Spleen (tissue), 7 donors: ENCODE results near the gene VEGFA.

Experiments
- CTCF ChIP-seq, 11 experiments: fragments of 200-600 bp in 7 of 11; fragments of 450-650 bp in 4 of 11; sonication (generic) in 4 of 11; IDR thresholded peaks in 8 of 11; conservative IDR thresholded peaks in 3 of 11; 1 replicate in 7 of 11; 2 replicates in 4 of 11; pipeline versions ENCODE4 v1.4.0 to v1.8.0; 2016 to 2021; ENCODE audit warnings: antibody characterized with exemption in 11 of 11, inconsistent platforms in 4 of 11, mild to moderate bottlenecking in 1 of 11
- POLR2AphosphoS5 ChIP-seq, 3 donors: sonication (generic); formaldehyde crosslinking; IDR thresholded peaks; one replicate each; pipeline ENCODE4 v1.5.1; 2017; ENCODE audit warnings: antibody characterized with exemption in 3 of 3
- donor health status: DM: no; HTN: no; CAD: no; lungs with moderate emphysema.
- donor health status: DM: no; HTN: no; CAD: no.
- donor health status: DM: no; HTN: no; CAD: no.

GRCh38 chr6:43799551-43800297 lies 29.7 kb downstream of the VEGFA start:
- TF ChIP-seq CTCF (IDR thresholded peaks at IDR 0.05 in 8 of 11, conservative IDR thresholded peaks at IDR 0.05 in 3 of 11) (no peak), POLR2AphosphoS5 (IDR thresholded peaks at IDR 0.05) (no peak)
